ENCODE results near the gene HCAR1. TPM values are rescaled to one million over a fixed set of nuclear protein-coding genes. Genes with fewer than 3 reads are reported as not detected.

Gene HCAR1
- total and polyA plus RNA-seq, 2 donors (not counting 1 experiment from before 2014, with no cell fraction given): 1.1 to 1.5 TPM

DNA sequence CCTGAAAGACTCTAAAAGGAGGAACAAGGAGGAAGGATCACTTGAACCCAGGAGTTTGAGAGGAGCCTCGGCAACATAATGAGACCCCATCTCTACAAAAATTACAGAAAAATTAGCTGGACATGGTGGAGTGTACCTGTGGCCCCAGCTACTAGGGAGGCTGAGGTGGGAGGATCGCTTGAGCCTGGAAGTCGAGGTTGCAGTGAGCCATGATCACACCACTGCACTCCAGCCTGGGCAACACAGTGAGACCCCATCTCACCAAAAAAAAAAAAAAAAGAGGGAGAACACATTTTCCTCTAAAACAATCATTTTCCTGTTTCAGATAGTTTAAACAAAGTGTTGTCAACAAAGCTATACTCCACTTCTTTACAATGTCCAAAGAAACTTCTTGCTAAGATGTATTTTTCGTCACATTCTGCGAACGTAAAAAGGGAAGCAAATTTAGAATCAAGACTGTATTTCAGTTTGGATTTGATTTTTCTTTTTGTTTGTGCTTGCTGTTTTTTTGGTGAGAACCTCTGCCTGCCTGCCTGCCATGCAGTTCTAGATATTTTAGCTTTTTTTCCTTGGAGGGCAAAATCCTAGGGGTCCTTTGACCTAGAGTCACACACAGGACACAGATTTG is 5.1 kb downstream of the HCAR1 start:
- no peaks in the 10 kb centered on the region for H3K79me2 ChIP-seq (ENCODE audit: control insufficient read depth, insufficient read depth, low read length)
- no peaks in the 10 kb centered on the region for H4K20me1 ChIP-seq (ENCODE audit: control insufficient read depth, extremely low read depth, insufficient read depth, low read length)
- no peaks in the 10 kb centered on the region for H3K4me1 ChIP-seq (ENCODE audit: control insufficient read depth, extremely low read depth, insufficient read depth, low read length)
- no peak for DNase-seq (ENCODE audit: low read depth in 2 of 2)
- no peak overlapping the region for H2AFZ ChIP-seq (ENCODE audit: low read length)
- no peaks in the 10 kb centered on the region for H3K27me3 ChIP-seq (ENCODE audit: control insufficient read depth, insufficient read depth, low read length)
- H3K4me2 ChIP-seq (ENCODE audit: extremely low read depth, insufficient read depth, low read length): no peak overlapping the region
- H3K9ac ChIP-seq (ENCODE audit: insufficient read depth, low read length): no peak overlapping the region
- H3K4me3 ChIP-seq (replicated peaks in 1 of 4; ENCODE audit: control extremely low read depth in 1 of 4, insufficient read depth in 1 of 4, low read depth in 3 of 4, low read length in 4 of 4): no peak overlapping the region
- H3K36me3 ChIP-seq (ENCODE audit: control insufficient read depth, insufficient read depth, low read length): no peaks in the 10 kb centered on the region
- no peak overlapping the region for H3K27ac ChIP-seq (ENCODE audit: insufficient read depth, low read length)
- no peak for TF ChIP-seq EZH2 (IDR thresholded peaks at IDR 0.05; ENCODE audit: low read length, missing control alignments)
- no peak for TF ChIP-seq CTCF (conservative IDR thresholded peaks at IDR 0.05 in 1 of 2, IDR thresholded peaks at IDR 0.05 in 1 of 2; ENCODE audit: low read depth in 1 of 2, low read length in 2 of 2)
- no peaks in the 10 kb centered on the region for H3K9me3 ChIP-seq (ENCODE audit: control insufficient read depth, insufficient read depth, low read depth, low read length)

DNA sequence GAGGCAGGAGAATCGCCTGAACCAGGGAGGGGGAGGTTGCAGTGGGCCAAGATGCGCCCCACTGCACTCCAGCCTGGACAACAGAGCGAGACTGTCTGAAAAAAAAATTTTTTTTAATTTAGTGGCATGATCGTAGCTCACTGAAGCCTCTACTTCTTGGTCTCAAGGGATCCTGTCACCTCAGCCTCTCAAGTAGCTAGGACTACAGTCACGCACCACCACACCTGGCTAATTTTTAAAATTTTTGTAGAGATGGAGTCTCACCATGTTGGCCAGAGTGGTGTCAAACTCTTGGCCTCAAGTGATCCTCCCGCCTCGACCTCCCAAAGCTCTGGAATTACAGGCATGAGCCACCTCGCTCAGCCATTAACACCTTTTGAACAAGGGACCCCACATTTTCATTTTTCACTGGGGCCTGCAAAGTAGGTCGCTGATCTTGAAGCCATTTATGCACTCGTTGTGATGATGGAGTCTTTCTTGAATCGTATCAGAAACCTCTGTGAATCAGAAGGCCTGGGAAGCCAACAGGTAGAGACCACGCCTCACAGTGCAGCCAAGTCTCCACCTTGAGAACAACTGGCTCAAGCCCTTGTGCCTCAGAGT is 5.9 kb downstream of the HCAR1 start:
- TF ChIP-seq CTCF (conservative IDR thresholded peaks at IDR 0.05 in 1 of 2, IDR thresholded peaks at IDR 0.05 in 1 of 2; ENCODE audit: low read depth in 1 of 2, low read length in 2 of 2) (no peak), EZH2 (IDR thresholded peaks at IDR 0.05; ENCODE audit: low read length, missing control alignments) (no peak)

GRCh38 chr12:122722387-122722786 is 8.3 kb downstream of the HCAR1 start:
- no peak overlapping the region for H3K9ac ChIP-seq (ENCODE audit: insufficient read depth, low read length)
- no peak overlapping the region for H3K4me3 ChIP-seq (replicated peaks in 1 of 4; ENCODE audit: control extremely low read depth in 1 of 4, insufficient read depth in 1 of 4, low read depth in 3 of 4, low read length in 4 of 4)
- H2AFZ ChIP-seq (ENCODE audit: low read length): no peak overlapping the region
- TF ChIP-seq CTCF (conservative IDR thresholded peaks at IDR 0.05 in 1 of 2, IDR thresholded peaks at IDR 0.05 in 1 of 2; ENCODE audit: low read depth in 1 of 2, low read length in 2 of 2): no peak
- no peak for TF ChIP-seq EZH2 (IDR thresholded peaks at IDR 0.05; ENCODE audit: low read length, missing control alignments)
- no peaks in the 10 kb centered on the region for H3K79me2 ChIP-seq (ENCODE audit: control insufficient read depth, insufficient read depth, low read length)
- H4K20me1 ChIP-seq (ENCODE audit: control insufficient read depth, extremely low read depth, insufficient read depth, low read length): no peaks in the 10 kb centered on the region
- H3K36me3 ChIP-seq (ENCODE audit: control insufficient read depth, insufficient read depth, low read length): no peaks in the 10 kb centered on the region
- H3K4me1 ChIP-seq (ENCODE audit: control insufficient read depth, extremely low read depth, insufficient read depth, low read length): no peaks in the 10 kb centered on the region
- H3K9me3 ChIP-seq (ENCODE audit: control insufficient read depth, insufficient read depth, low read depth, low read length): no peaks in the 10 kb centered on the region
- H3K4me2 ChIP-seq (ENCODE audit: extremely low read depth, insufficient read depth, low read length): no peak overlapping the region
- H3K27ac ChIP-seq (ENCODE audit: insufficient read depth, low read length): no peak overlapping the region
- H3K27me3 ChIP-seq (ENCODE audit: control insufficient read depth, insufficient read depth, low read length): no peaks in the 10 kb centered on the region
- DNase-seq (ENCODE audit: low read depth in 2 of 2): no peak

More for the DNA sequence above, 5.9 kb downstream of the HCAR1 start:
- no peak for DNase-seq (ENCODE audit: low read depth in 2 of 2)
- Histone ChIP-seq H3K36me3 (ENCODE audit: control insufficient read depth, insufficient read depth, low read length) (no peaks in the 10 kb centered on the region), H3K4me3 (replicated peaks in 1 of 4; ENCODE audit: control extremely low read depth in 1 of 4, insufficient read depth in 1 of 4, low read depth in 3 of 4, low read length in 4 of 4) (no peak overlapping the region), H3K27me3 (ENCODE audit: control insufficient read depth, insufficient read depth, low read length) (no peaks in the 10 kb centered on the region), H3K4me2 (ENCODE audit: extremely low read depth, insufficient read depth, low read length) (no peak overlapping the region), H3K9ac (ENCODE audit: insufficient read depth, low read length) (no peak overlapping the region), H3K79me2 (ENCODE audit: control insufficient read depth, insufficient read depth, low read length) (no peaks in the 10 kb centered on the region), H2AFZ (ENCODE audit: low read length) (no peak overlapping the region), H3K9me3 (ENCODE audit: control insufficient read depth, insufficient read depth, low read depth, low read length) (no peaks in the 10 kb centered on the region), H3K27ac (ENCODE audit: insufficient read depth, low read length) (no peak overlapping the region), H3K4me1 (ENCODE audit: control insufficient read depth, extremely low read depth, insufficient read depth, low read length) (no peaks in the 10 kb centered on the region), H4K20me1 (ENCODE audit: control insufficient read depth, extremely low read depth, insufficient read depth, low read length) (no peaks in the 10 kb centered on the region)

Measured in fibroblast of lung (primary cell).